Loucy (cell line): ENCODE results near the gene SLC22A16.
"Not testable (repeated sequence)": the region's sequence is repeated elsewhere in the genome, so short reads cannot be mapped to it uniquely, and the experiment has no call there.

ENCODE experiments used
- H2AFZ ChIP-seq: fragments of 200-600 bp; sonication (generic); 2 replicates; pipeline ENCODE4 v1.6.0; 2016; ENCODE audit warnings: antibody characterized with exemption, mild to moderate bottlenecking, low read length, moderate library complexity
- H3F3A ChIP-seq: fragments of 200-600 bp; 2 replicates; pipeline ENCODE4 v1.6.0; 2016; ENCODE audit warnings: antibody characterized with exemption, low read depth, mild to moderate bottlenecking
- H3K27me3 ChIP-seq: fragments of 200-600 bp; sonication (generic); 2 replicates; pipeline ENCODE4 v1.6.1; 2014; ENCODE audit warnings: low read length, mild to moderate bottlenecking; ENCODE audit not compliant: insufficient read depth, poor library complexity, severe bottlenecking
- H3K36me3 ChIP-seq: fragments of 200-600 bp; sonication (generic); 2 replicates; pipeline ENCODE4 v1.6.1; 2016; ENCODE audit warnings: low read length; ENCODE audit not compliant: insufficient read depth
- H3K4me1 ChIP-seq: fragments of 200-600 bp; sonication (generic); 2 replicates; pipeline ENCODE4 v1.5.1; 2014; ENCODE audit warnings: low read length, mild to moderate bottlenecking; ENCODE audit not compliant: insufficient read depth, poor library complexity, severe bottlenecking
- H3K4me2 ChIP-seq: fragments of 200-600 bp; sonication (generic); 2 replicates; pipeline ENCODE4 v1.6.0; 2014; ENCODE audit warnings: antibody characterized with exemption, low read length, low read depth, mild to moderate bottlenecking; ENCODE audit not compliant: poor library complexity, severe bottlenecking
- H3K4me3 ChIP-seq: fragments of 200-600 bp; sonication (generic); 2 replicates; pipeline ENCODE4 v1.5.1; 2014; ENCODE audit warnings: low read length, mild to moderate bottlenecking, mixed read lengths; ENCODE audit not compliant: poor library complexity, severe bottlenecking
- H3K79me2 ChIP-seq: fragments of 200-600 bp; sonication (generic); 2 replicates; pipeline ENCODE4 v1.6.1; 2014; ENCODE audit warnings: low read length; ENCODE audit not compliant: insufficient read depth
- H3K9ac ChIP-seq: fragments of 200-600 bp; sonication (generic); 2 replicates; pipeline ENCODE4 v1.6.0; 2014; ENCODE audit warnings: mild to moderate bottlenecking, low read depth, low read length, moderate library complexity; ENCODE audit not compliant: poor library complexity, severe bottlenecking
- H3K9me2 ChIP-seq: fragments of 200-600 bp; sonication (generic); replicated peaks from 2 replicates; pipeline ENCODE4 v1.6.1; 2016; ENCODE audit warnings: low read depth, low read length, mixed read lengths
- H3K9me3 ChIP-seq: fragments of 200-600 bp; sonication (generic); 2 replicates; pipeline ENCODE4 v1.6.1; 2014; ENCODE audit warnings: mild to moderate bottlenecking, antibody characterized with exemption, low read length, low read depth; ENCODE audit not compliant: insufficient read depth
- H4K20me1 ChIP-seq: fragments of 200-600 bp; sonication (generic); 2 replicates; pipeline ENCODE4 v1.6.0; 2014; ENCODE audit warnings: antibody characterized with exemption, low read length, mild to moderate bottlenecking; ENCODE audit not compliant: insufficient read depth, poor library complexity, severe bottlenecking
- EZH2phosphoT487 ChIP-seq: fragments of 200-600 bp; IDR thresholded peaks from 2 replicates; pipeline ENCODE4 v1.6.1; 2018; ENCODE audit warnings: antibody characterized with exemption, mild to moderate bottlenecking, moderate library complexity, borderline replicate concordance
- TF ChIP-seq, protein P1 (sequence below): fragments of 200-600 bp; sonication (generic); conservative IDR thresholded peaks from 2 replicates; pipeline ENCODE4 v1.5.1; 2014; ENCODE audit warnings: mild to moderate bottlenecking, antibody characterized with exemption, low read length

SLC22A16 gene

GRCh38 chr6:110459137-110459536 is 17.3 kb downstream of the SLC22A16 start:
- Histone ChIP-seq H3F3A (no peaks in the 10 kb centered on the region), H3K4me2 (no peak overlapping the region), H4K20me1 (no peaks in the 10 kb centered on the region), H3K4me3 (no peak overlapping the region), H3K36me3 (no peaks in the 10 kb centered on the region), H3K9me3 (peaks cover 13% of the 10 kb centered on the region; the same call in 1 of the 2 replicates), H3K79me2 (no peaks in the 10 kb centered on the region), H3K27me3 (no peaks in the 10 kb centered on the region), H3K9me2 (no peaks in the 10 kb centered on the region), H3K9ac (no peak overlapping the region), H3K4me1 (no peaks in the 10 kb centered on the region), H2AFZ (no peak overlapping the region)
- TF ChIP-seq, protein P1, sequence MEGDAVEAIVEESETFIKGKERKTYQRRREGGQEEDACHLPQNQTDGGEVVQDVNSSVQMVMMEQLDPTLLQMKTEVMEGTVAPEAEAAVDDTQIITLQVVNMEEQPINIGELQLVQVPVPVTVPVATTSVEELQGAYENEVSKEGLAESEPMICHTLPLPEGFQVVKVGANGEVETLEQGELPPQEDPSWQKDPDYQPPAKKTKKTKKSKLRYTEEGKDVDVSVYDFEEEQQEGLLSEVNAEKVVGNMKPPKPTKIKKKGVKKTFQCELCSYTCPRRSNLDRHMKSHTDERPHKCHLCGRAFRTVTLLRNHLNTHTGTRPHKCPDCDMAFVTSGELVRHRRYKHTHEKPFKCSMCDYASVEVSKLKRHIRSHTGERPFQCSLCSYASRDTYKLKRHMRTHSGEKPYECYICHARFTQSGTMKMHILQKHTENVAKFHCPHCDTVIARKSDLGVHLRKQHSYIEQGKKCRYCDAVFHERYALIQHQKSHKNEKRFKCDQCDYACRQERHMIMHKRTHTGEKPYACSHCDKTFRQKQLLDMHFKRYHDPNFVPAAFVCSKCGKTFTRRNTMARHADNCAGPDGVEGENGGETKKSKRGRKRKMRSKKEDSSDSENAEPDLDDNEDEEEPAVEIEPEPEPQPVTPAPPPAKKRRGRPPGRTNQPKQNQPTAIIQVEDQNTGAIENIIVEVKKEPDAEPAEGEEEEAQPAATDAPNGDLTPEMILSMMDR, result no peak
- no peak for TF ChIP-seq EZH2phosphoT487

DNA sequence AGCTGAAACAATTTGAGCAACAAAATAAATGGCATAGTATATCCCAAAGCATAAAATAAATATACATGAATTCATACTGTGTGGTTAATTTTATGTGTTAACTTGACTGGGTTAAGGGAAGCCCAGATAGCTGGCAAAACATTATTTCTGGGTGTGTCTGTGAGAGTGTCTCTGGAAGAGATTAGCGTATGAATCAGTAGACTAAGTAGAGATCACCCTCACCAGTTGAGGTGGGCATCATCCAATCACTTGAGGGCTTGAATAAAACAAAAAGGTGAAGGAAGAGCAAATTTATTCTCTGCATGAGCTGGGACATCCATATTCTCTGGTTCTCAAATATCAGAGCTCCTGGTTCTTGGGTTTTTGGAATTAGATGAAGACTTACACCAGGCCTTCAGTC is 17.9 kb downstream of the SLC22A16 start:
- TF ChIP-seq, protein P1, result no peak
- TF ChIP-seq EZH2phosphoT487, result no peak
- no peak overlapping the region for H3K4me2 ChIP-seq

GRCh38 chr6:110457567-110458175 is 18.7 kb downstream of the SLC22A16 start:
- not testable (repeated sequence) for H3K4me2 ChIP-seq, H3F3A ChIP-seq, H3K9ac ChIP-seq, H3K4me1 ChIP-seq, H3K4me3 ChIP-seq, H4K20me1 ChIP-seq, H3K9me2 ChIP-seq, H3K27me3 ChIP-seq, H3K9me3 ChIP-seq, H2AFZ ChIP-seq, H3K79me2 ChIP-seq, H3K36me3 ChIP-seq
- TF ChIP-seq, protein P1, result peak; percentile 54

More for the DNA sequence above, 17.9 kb downstream of the SLC22A16 start:
- Histone ChIP-seq H3K9me2 (no peaks in the 10 kb centered on the region), H3K79me2 (no peaks in the 10 kb centered on the region), H3F3A (no peaks in the 10 kb centered on the region), H2AFZ (no peak overlapping the region), H3K9me3 (peaks cover 6% of the 10 kb centered on the region; the same call in 1 of the 2 replicates), H3K4me1 (no peaks in the 10 kb centered on the region), H3K4me3 (no peak overlapping the region), H3K27me3 (no peaks in the 10 kb centered on the region), H4K20me1 (no peaks in the 10 kb centered on the region), H3K36me3 (no peaks in the 10 kb centered on the region), H3K9ac (no peak overlapping the region)
